Epithelial cell of esophagus (primary cell): ENCODE data around the gene CUBN.
A peak's percentile ranks its signal among the peaks of the same experiment; 100 is the strongest.
"Not testable (repeated sequence)": the region's sequence is repeated elsewhere in the genome, so short reads cannot be mapped to it uniquely, and the experiment has no call there.

Experiments used
- DNase-seq: peaks from one replicate; pipeline ENCODE4 v3.0.0; 2010; ENCODE audit warnings: low read depth
- H3K4me3 ChIP-seq: 2 replicates; pipeline ENCODE4 v1.5.1; 2011; ENCODE audit warnings: mild to moderate bottlenecking, low read length, control low read depth
- CTCF ChIP-seq: IDR thresholded peaks from 2 replicates; pipeline ENCODE4 v1.5.1; 2011; ENCODE audit warnings: low read depth, mild to moderate bottlenecking, low read length, control low read depth, inconsistent platforms; ENCODE audit not compliant: insufficient read depth; ENCODE audit errors: missing control alignments

Gene CUBN

DNA sequence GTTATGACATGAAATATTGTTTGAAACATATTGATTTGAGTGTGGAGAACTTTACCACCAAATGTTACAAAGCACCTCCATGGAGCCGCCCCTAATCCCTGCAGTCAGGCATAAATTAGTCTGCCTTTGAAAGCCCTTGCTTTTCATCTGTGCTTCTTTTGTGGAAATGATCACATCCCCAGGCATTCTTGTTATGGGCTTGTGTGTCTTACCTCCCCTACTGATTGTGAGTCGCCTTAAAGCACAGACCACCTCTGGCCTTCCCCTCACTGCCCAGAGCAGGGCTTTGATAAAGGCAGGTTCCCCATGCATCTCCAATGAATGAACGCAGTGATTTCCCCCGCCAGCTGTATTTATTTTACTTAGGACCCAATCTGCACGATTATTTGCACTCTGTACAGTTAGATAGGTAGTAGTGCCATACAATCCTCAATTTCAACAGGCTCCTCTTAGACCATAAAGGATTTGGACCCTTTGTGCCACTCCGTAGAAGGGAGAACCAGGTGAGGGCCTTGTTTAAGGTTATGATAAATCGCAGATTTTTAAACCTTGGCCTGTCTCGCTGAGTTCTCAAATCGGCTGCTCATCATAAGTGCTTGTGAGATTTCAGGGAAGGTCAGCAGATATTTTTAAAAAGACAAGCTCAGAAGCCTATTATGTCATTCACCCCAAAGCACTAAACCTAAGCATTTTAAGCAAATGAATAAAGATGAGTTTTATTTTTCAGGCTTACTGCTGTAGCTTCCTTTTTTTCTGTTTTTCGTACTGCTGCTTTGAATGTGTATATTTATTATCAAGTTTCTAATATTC, 107.8 kb downstream of the CUBN start:
- TF ChIP-seq CTCF = no peak
- H3K4me3 ChIP-seq = no peak overlapping the region
- no peak for DNase-seq

- no peak overlapping the region for H3K4me3 ChIP-seq
- no peak for DNase-seq
- no peak for TF ChIP-seq CTCF
Measured at GRCh38 chr10:17019696-17020095, 109.9 kb downstream of the CUBN start.

DNA sequence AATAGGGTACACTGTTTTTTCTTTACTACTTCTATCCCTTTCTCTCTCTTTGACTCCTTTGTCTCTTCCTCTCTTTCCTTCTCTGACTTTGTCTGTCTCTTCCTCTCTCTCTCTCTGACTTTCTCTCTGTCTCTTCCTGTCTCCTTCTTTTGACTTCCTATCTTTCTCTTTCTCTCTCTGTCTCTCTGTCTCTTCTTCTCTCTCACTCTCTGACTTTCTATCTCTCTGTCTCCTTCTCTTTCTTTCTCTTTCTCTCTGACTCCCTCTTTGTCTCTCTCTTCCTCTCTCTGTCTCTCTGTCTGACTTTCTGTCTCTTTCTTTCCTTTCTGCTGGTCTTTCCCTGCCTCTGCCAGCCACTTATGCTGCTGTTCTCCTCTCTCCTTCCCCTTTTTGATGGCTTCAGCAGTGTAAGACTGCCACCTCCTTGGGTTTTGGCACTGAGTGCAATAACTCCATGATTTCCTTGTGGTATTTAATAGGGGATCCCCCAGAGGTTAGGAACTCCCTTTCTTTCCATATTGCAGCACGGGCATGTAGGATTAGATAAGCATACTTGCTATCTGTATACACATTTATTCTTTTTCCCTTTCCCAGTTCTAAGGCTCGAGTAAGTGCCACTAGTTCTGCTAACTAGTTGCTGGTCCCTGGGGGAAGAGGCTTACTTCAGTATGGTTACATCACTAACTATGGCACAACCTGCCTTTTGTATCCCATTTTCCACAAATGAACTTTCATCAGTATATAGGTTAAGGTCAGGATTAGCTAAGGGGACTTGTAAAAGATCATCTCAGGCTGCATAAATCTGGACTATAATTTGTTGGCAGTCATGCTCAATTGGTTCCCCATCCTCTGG, 116.3 kb downstream of the CUBN start:
- not testable (repeated sequence) for H3K4me3 ChIP-seq, DNase-seq

GRCh38 chr10:17012731-17013130, 116.9 kb downstream of the CUBN start:
- DNase-seq, H3K4me3 ChIP-seq: not testable (repeated sequence)

GRCh38 chr10:17010363-17011145, 119.1 kb downstream of the CUBN start:
- no peak overlapping the region for H3K4me3 ChIP-seq
- no peak for TF ChIP-seq CTCF
- no peak for DNase-seq

DNA sequence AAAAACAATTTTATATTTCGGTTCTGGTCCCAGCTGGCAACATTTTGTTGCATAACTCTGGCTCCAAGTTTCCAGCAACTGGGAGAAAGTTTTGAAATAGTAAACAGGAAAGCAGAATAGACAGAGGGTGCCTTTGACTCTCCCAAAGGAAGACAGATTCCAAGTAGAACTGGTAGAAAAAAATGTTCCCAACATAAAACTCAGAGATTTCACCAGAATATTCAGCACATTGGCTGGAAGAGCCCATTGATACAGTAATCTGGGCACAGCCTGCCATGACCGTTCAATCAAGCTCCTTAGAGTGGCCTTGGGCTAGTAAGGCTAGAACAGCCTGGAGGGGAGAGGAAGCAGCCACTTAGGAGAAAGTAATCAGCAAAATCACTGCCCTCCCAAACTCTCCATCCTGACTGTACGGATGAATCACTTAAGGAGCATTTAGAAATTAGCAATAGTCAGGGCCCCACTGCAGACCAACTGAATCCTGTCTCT, 120.4 kb downstream of the CUBN start:
- DNase-seq = peak; percentile 38
- TF ChIP-seq CTCF = no peak
- H3K4me3 ChIP-seq = no peak overlapping the region

DNA sequence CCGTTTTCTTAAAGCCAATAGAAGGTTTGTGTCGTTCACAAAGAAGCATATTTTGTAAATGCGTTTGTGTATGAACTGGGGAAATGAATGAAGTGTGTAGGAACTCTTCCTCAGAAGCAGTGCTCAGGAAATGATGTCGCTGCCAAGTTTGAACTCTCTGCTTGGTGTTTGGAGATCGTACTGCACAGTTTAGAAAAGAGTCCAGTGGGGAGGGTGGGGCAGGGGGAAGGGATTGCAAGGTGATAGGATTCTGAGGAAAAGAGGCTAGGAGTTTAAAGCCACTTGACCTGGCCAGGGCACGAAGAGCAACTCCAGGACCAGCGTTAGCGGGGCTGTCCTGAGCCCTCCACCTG, 122.2 kb downstream of the CUBN start:
- TF ChIP-seq CTCF = no peak
- no peak for DNase-seq

More for the DNA sequence above, 122.2 kb downstream of the CUBN start:
- no peak overlapping the region for H3K4me3 ChIP-seq
